Loucy (cell line): Measurements from ENCODE around the gene CEP85L.

Experiments used
- CTCF ChIP-seq: fragments of 200-600 bp; sonication (generic); conservative IDR thresholded peaks from 2 replicates; pipeline ENCODE4 v1.5.1; 2014; ENCODE audit warnings: mild to moderate bottlenecking, antibody characterized with exemption, low read length
- EZH2phosphoT487 ChIP-seq: fragments of 200-600 bp; IDR thresholded peaks from 2 replicates; pipeline ENCODE4 v1.6.1; 2018; ENCODE audit warnings: antibody characterized with exemption, mild to moderate bottlenecking, moderate library complexity, borderline replicate concordance

DNA sequence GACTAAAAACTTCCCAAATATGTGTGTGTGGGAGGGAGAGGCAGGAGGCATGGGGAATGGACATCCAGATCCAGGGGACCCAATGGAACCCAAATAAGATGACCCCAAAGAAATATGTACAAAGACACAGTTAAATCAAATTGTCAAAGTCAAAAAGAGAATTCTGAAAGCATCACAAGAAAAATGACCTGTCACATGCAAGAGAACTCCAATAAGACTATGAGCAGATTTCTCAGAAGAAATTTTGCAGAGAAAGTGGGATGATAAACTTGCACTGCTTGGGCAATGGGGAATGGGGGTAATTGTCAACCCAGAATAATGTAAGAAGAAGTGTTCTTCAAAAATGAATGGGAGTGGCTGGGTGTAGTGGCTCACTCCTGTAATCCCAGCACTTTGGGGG, 162.8 kb downstream of the CEP85L start:
- TF ChIP-seq CTCF (no peak), EZH2phosphoT487 (no peak)
